ENCODE measurements around the gene PRPSAP1. TPM values are rescaled to one million over a fixed set of nuclear protein-coding genes. Genes with fewer than 3 reads are reported as not detected.

Gene PRPSAP1
- polyA plus RNA-seq, 3 donors: 45.8 to 58.2 (median 51.2) TPM

DNA sequence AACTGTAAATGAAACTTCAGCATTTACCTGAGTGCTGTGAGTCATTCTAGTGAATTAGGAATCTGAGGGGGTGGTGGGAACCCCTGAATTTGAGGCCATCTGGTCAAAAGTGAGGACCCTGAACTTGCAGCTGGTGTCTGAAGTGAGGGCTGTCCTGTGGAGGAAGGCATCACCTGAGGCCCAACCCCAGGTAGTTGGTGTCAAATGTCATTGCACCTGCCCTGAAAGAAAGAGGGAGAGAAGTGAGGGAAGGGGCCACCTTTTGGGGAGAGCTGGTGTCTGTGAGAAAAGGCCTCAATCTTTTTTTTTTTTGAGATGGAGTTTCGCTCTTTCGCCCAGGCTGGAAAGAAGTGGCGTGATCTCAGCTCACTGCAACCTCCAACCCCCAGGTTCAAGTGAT is 12.5 kb upstream of the PRPSAP1 start:
- no peak overlapping the region for H3K4me3 ChIP-seq (replicated peaks in 1 of 3; ENCODE audit: low read depth in 2 of 3, low read length in 3 of 3)
- no peak overlapping the region for H3K27ac ChIP-seq (ENCODE audit: low read depth in 1 of 2, low read length in 2 of 2)
- peak overlapping the region in 1 of 7 donors; percentile 67 for H3K27ac Mint-ChIP-seq
- H2AFZ ChIP-seq (ENCODE audit: insufficient read depth, low read depth, low read length, poor library complexity, severe bottlenecking): no peak overlapping the region
- H3K79me2 ChIP-seq (ENCODE audit: insufficient read depth, low read length): no peaks in the 10 kb centered on the region
- no peak for DNase-seq
- peaks cover 6 to 14% (median 9%) of the 10 kb centered on the region in 3 donors for H3K27me3 Mint-ChIP-seq (ENCODE audit: low read depth in 3 of 3)
- no peaks in the 10 kb centered on the region for H3K27me3 ChIP-seq (ENCODE audit: control insufficient read depth in 2 of 2, insufficient read depth in 2 of 2, low read length in 2 of 2)
- peaks cover 5% of the 10 kb centered on the region for H3K4me1 Mint-ChIP-seq
- no peaks in the 10 kb centered on the region for H4K20me1 ChIP-seq (ENCODE audit: insufficient read depth, low read length)
- intact Hi-C loops (cut with micrococcal nuclease): no loop called here
- TF ChIP-seq, protein P1, sequence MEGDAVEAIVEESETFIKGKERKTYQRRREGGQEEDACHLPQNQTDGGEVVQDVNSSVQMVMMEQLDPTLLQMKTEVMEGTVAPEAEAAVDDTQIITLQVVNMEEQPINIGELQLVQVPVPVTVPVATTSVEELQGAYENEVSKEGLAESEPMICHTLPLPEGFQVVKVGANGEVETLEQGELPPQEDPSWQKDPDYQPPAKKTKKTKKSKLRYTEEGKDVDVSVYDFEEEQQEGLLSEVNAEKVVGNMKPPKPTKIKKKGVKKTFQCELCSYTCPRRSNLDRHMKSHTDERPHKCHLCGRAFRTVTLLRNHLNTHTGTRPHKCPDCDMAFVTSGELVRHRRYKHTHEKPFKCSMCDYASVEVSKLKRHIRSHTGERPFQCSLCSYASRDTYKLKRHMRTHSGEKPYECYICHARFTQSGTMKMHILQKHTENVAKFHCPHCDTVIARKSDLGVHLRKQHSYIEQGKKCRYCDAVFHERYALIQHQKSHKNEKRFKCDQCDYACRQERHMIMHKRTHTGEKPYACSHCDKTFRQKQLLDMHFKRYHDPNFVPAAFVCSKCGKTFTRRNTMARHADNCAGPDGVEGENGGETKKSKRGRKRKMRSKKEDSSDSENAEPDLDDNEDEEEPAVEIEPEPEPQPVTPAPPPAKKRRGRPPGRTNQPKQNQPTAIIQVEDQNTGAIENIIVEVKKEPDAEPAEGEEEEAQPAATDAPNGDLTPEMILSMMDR (IDR thresholded peaks at IDR 0.05): no peak
- peaks cover 0 to 2% of the 10 kb centered on the region in 2 donors for H3K36me3 Mint-ChIP-seq
- H3K36me3 ChIP-seq (replicated peaks in 1 of 2; ENCODE audit: control insufficient read depth in 1 of 2, insufficient read depth in 2 of 2, low read length in 2 of 2): no peaks in the 10 kb centered on the region
- no peak overlapping the region for H3K4me2 ChIP-seq (replicated peaks; ENCODE audit: extremely low read depth, low read length, poor library complexity, severe bottlenecking)
- H3K9ac ChIP-seq (ENCODE audit: insufficient read depth, low read length, poor library complexity, severe bottlenecking): no peak overlapping the region
- H3K9me3 Mint-ChIP-seq: peaks cover 0 to 2% (median 0%) of the 10 kb centered on the region in 7 donors
- no CpG with 5 or more reads among the region's 3 CpGs for WGBS (ENCODE audit: insufficient coverage)
- H3K4me1 ChIP-seq (ENCODE audit: control insufficient read depth in 1 of 2, insufficient read depth in 2 of 2, low read length in 2 of 2): peaks cover 0 to 9% of the 10 kb centered on the region in 2 donors
- no peak overlapping the region for H3K4me3 Mint-ChIP-seq
- H3K9me3 ChIP-seq (replicated peaks in 1 of 2; ENCODE audit: control insufficient read depth in 1 of 2, insufficient read depth in 1 of 2, low read length in 2 of 2): no peaks in the 10 kb centered on the region

DNA sequence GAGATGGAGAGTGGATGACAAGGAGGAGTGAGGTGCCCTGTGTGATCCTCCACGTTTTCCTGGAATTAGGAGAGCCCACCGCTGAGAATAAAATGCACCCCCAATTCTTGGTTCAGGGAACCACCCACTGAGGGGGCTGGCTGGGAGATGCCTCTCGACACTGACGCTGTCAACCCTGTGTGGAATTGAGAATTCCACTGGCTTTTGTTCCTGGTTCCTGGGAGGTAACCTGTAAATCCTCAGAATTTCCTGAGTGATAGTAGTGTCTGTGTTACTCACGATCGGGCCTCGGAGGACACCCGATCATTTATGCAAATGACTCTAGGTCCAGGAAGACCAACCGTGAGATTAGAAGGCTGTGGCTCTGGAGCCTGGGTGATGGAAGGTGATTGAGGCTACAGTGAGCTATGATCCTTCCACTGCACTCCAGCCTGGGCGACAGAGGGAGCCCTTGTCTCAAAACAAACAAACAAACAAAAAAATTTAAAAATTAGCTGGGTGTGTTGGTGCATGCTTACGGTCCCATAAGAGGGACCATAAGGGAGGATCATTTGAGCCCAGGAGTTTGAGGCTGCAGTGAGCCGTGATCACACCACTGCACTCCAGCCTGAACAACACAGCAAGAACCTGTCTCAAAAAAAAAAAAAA is 11.7 kb upstream of the PRPSAP1 start:
- 75% methylated on average over 5 of the region's 12 CpGs for WGBS (ENCODE audit: insufficient coverage)
- TF ChIP-seq, protein P1 (IDR thresholded peaks at IDR 0.05): peak; percentile 12
- intact Hi-C loops (cut with micrococcal nuclease): no loop called here

More for the DNA sequence above, 11.7 kb upstream of the PRPSAP1 start:
- peaks cover 6 to 14% (median 12%) of the 10 kb centered on the region in 3 donors for H3K27me3 Mint-ChIP-seq (ENCODE audit: low read depth in 3 of 3)
- DNase-seq: no peak
- H3K4me3 ChIP-seq (replicated peaks in 1 of 3; ENCODE audit: low read depth in 2 of 3, low read length in 3 of 3): no peak overlapping the region
- no peak overlapping the region for H3K27ac ChIP-seq (ENCODE audit: low read depth in 1 of 2, low read length in 2 of 2)
- H3K4me2 ChIP-seq (replicated peaks; ENCODE audit: extremely low read depth, low read length, poor library complexity, severe bottlenecking): no peak overlapping the region
- H3K4me1 ChIP-seq (ENCODE audit: control insufficient read depth in 1 of 2, insufficient read depth in 2 of 2, low read length in 2 of 2): peaks cover 0 to 9% of the 10 kb centered on the region in 2 donors
- no peak overlapping the region for H3K9ac ChIP-seq (ENCODE audit: insufficient read depth, low read length, poor library complexity, severe bottlenecking)
- no peaks in the 10 kb centered on the region for H3K36me3 ChIP-seq (replicated peaks in 1 of 2; ENCODE audit: control insufficient read depth in 1 of 2, insufficient read depth in 2 of 2, low read length in 2 of 2)
- no peaks in the 10 kb centered on the region for H3K27me3 ChIP-seq (ENCODE audit: control insufficient read depth in 2 of 2, insufficient read depth in 2 of 2, low read length in 2 of 2)
- peaks cover 0 to 2% of the 10 kb centered on the region in 2 donors for H3K36me3 Mint-ChIP-seq
- H3K27ac Mint-ChIP-seq: peak overlapping the region in 1 of 7 donors; percentile 42
- H2AFZ ChIP-seq (ENCODE audit: insufficient read depth, low read depth, low read length, poor library complexity, severe bottlenecking): no peak overlapping the region
- H3K4me1 Mint-ChIP-seq: peaks cover 5% of the 10 kb centered on the region
- H3K79me2 ChIP-seq (ENCODE audit: insufficient read depth, low read length): no peaks in the 10 kb centered on the region
- H3K9me3 ChIP-seq (replicated peaks in 1 of 2; ENCODE audit: control insufficient read depth in 1 of 2, insufficient read depth in 1 of 2, low read length in 2 of 2): no peaks in the 10 kb centered on the region
- peaks cover 0 to 2% (median 0%) of the 10 kb centered on the region in 7 donors for H3K9me3 Mint-ChIP-seq
- no peak overlapping the region for H3K4me3 Mint-ChIP-seq
- H4K20me1 ChIP-seq (ENCODE audit: insufficient read depth, low read length): no peaks in the 10 kb centered on the region
